HepG2 (cell line): ENCODE results near the gene SLC66A3. TPM values are rescaled to one million over a fixed set of nuclear protein-coding genes. Genes with fewer than 3 reads are reported as not detected.
A peak's percentile ranks its signal among the peaks of the same experiment; 100 is the strongest.

Experiments used
- ATAC-seq: fragments of 200-7000 bp; cut with Tn5 transposase; 3 replicates; pipeline ENCODE4 v1.9.1; 2020; ENCODE audit warnings: mild to moderate bottlenecking, moderate library complexity
- BruUV-seq: library from RNA; stranded (reverse); fragments of 400-500 nt; replicated peaks from 2 replicates; lab custom pipeline; 2021; lab: Mats Ljungman, UMichigan
- CTCF ChIA-PET: fragments of 300-600 bp; formaldehyde crosslinking; extraction: SDS; loops from one replicate; lab custom pipeline; 2021; ENCODE audit warnings: low total read pairs, inconsistent platforms, low intra/inter-chr PET ratio; lab: Yijun Ruan, JAX
- POLR2A ChIA-PET: fragments of 350-600 bp; sonication (Branson Sonifier 250); formaldehyde crosslinking; loops from one replicate; lab custom pipeline; 2020; ENCODE audit warnings: antibody characterized with exemption, inconsistent platforms; lab: Yijun Ruan, JAX
- DNase-seq: peaks from one replicate; pipeline ENCODE4 v3.0.0-alpha.2; 2015; ENCODE audit warnings: low spot score
- FAIRE-seq: peaks from 3 replicates; lab custom pipeline; 2011; peaks lifted over from hg19 to GRCh38; lab: Jason Lieb, UNC
- H2AFZ ChIP-seq: one replicate; pipeline ENCODE4 v1.6.1; 2011; ENCODE audit warnings: low read length, inconsistent platforms
- H3K27ac ChIP-seq: fragments of 300-600 bp; 3 replicates; pipeline ENCODE4 v1.8.0; 2011; ENCODE audit warnings: mixed run types, mild to moderate bottlenecking, mixed read lengths, low read length, inconsistent platforms; ENCODE audit not compliant: insufficient read depth; ENCODE audit errors: extremely low read length
- H3K27me3 ChIP-seq, 2 experiments: fragments of 200-600 bp in 1 of 2; 2 replicates in 1 of 2; 3 replicates in 1 of 2; pipeline versions ENCODE4 v1.6.0 to v1.8.0; 2011; ENCODE audit warnings: low read length in 2 of 2, mild to moderate bottlenecking in 2 of 2, moderate library complexity in 2 of 2, inconsistent platforms in 1 of 2; ENCODE audit not compliant: insufficient read depth in 2 of 2, control insufficient read depth in 1 of 2
- H3K36me3 ChIP-seq, 2 experiments: fragments of 200-600 bp in 1 of 2; replicated peaks in 1 of 2; 2 replicates in 1 of 2; 3 replicates in 1 of 2; pipeline versions ENCODE4 v1.5.1 to v1.8.0; 2011; ENCODE audit warnings: low read length in 2 of 2, inconsistent platforms in 1 of 2; ENCODE audit not compliant: insufficient read depth in 2 of 2, control insufficient read depth in 1 of 2
- H3K4me1 ChIP-seq: 2 replicates; pipeline ENCODE4 v1.5.1; 2012; ENCODE audit warnings: low read length, inconsistent platforms; ENCODE audit not compliant: insufficient read depth
- H3K4me2 ChIP-seq: 2 replicates; pipeline ENCODE4 v1.6.0; 2011; ENCODE audit warnings: low read depth, low read length, inconsistent platforms
- H3K4me3 ChIP-seq, 3 experiments: fragments of 200-600 bp in 1 of 3; sonication (generic), shearing (Covaris generic) in 1 of 3; replicated peaks in 1 of 3; 2 replicates each; pipeline ENCODE4 v1.5.1; 2011 to 2016; ENCODE audit warnings: low read length in 3 of 3, inconsistent platforms in 2 of 3, low read depth in 2 of 3, mild to moderate bottlenecking in 2 of 3, control low read depth in 1 of 3, mixed read lengths in 1 of 3; ENCODE audit not compliant: insufficient read depth in 1 of 3
- H3K79me2 ChIP-seq: one replicate; pipeline ENCODE4 v1.6.1; 2011; ENCODE audit warnings: low read length, inconsistent platforms; ENCODE audit not compliant: insufficient read depth
- H3K9ac ChIP-seq: 2 replicates; pipeline ENCODE4 v1.6.0; 2011; ENCODE audit warnings: mild to moderate bottlenecking, low read depth, low read length, inconsistent platforms; ENCODE audit not compliant: insufficient read depth
- H3K9me3 ChIP-seq: 2 replicates; pipeline ENCODE4 v1.5.1; 2012; ENCODE audit warnings: mild to moderate bottlenecking, low read length
- H4K20me1 ChIP-seq: 2 replicates; pipeline ENCODE4 v1.6.0; 2011; ENCODE audit warnings: inconsistent platforms, mild to moderate bottlenecking, low read length, moderate library complexity; ENCODE audit not compliant: insufficient read depth
- EEA1 ChIP-seq: sonication (generic); formaldehyde crosslinking; IDR thresholded peaks from 2 replicates; pipeline ENCODE4 v1.5.1; 2020; ENCODE audit warnings: mild to moderate bottlenecking, missing genetic modification reagents, borderline replicate concordance
- FOSL2 ChIP-seq: sonication (generic); formaldehyde crosslinking; IDR thresholded peaks from 2 replicates; pipeline ENCODE4 v1.4.0; 2020; ENCODE audit warnings: missing genetic modification reagents
- GTF3A ChIP-seq: sonication (generic); formaldehyde crosslinking; conservative IDR thresholded peaks from 2 replicates; pipeline ENCODE4 v1.4.0; 2020; ENCODE audit warnings: mild to moderate bottlenecking, missing genetic modification reagents
- IKZF4 ChIP-seq: sonication (generic); formaldehyde crosslinking; IDR thresholded peaks from 2 replicates; pipeline ENCODE4 v1.5.1; 2020; ENCODE audit warnings: borderline replicate concordance, mild to moderate bottlenecking, low read depth, missing genetic modification reagents; ENCODE audit errors: not compliant biosample characterization
- PHF8 ChIP-seq: sonication (generic); formaldehyde crosslinking; IDR thresholded peaks from 2 replicates; pipeline ENCODE4 v1.5.0; 2020; ENCODE audit warnings: missing genetic modification reagents
- RBM22 ChIP-seq: fragments of 200-400 bp; formaldehyde crosslinking; optimal IDR thresholded peaks from 2 replicates; pipeline ENCODE3; 2017; ENCODE audit warnings: mild to moderate bottlenecking, low read length, moderate library complexity
- SMYD3 ChIP-seq: sonication (generic); formaldehyde crosslinking; IDR thresholded peaks from 2 replicates; pipeline ENCODE4 v1.8.1; 2023; ENCODE audit warnings: mild to moderate bottlenecking, missing genetic modification reagents
- SOX13 ChIP-seq, 3 experiments: fragments of 450-650 bp in 1 of 3; sonication (generic) in 1 of 3; formaldehyde crosslinking in 1 of 3; IDR thresholded peaks in 2 of 3; conservative IDR thresholded peaks in 1 of 3; 2 replicates each; pipeline versions ENCODE4 v1.5.0 to v1.6.1; 2016 to 2020; ENCODE audit warnings: antibody characterized with exemption in 1 of 3, mild to moderate bottlenecking in 1 of 3, missing compliant biosample characterization in 1 of 3, missing genetic modification reagents in 1 of 3, moderate library complexity in 1 of 3
- SRSF1 ChIP-seq: fragments of 200-400 bp; formaldehyde crosslinking; optimal IDR thresholded peaks from 2 replicates; pipeline ENCODE3; 2017; ENCODE audit warnings: mild to moderate bottlenecking, low read depth, low read length, moderate library complexity
- TFAP4 ChIP-seq: sonication (generic); IDR thresholded peaks from 2 replicates; pipeline ENCODE4 v1.6.1; 2016; ENCODE audit warnings: low read depth, borderline replicate concordance
- ZBTB7A ChIP-seq: sonication (generic); formaldehyde crosslinking; IDR thresholded peaks from 2 replicates; pipeline ENCODE4 v1.8.0; 2022; ENCODE audit warnings: mild to moderate bottlenecking, missing genetic modification reagents
- ZNF281 ChIP-seq: sonication (generic); formaldehyde crosslinking; IDR thresholded peaks from 2 replicates; pipeline ENCODE4 v1.4.0; 2020; ENCODE audit warnings: missing genetic modification reagents, borderline replicate concordance
- ZNF44 ChIP-seq: sonication (generic); formaldehyde crosslinking; IDR thresholded peaks from 2 replicates; pipeline ENCODE4 v1.5.1; 2020; ENCODE audit warnings: mild to moderate bottlenecking, missing genetic modification reagents
- ZNF446 ChIP-seq: sonication (generic); formaldehyde crosslinking; IDR thresholded peaks from 2 replicates; pipeline ENCODE4 v1.5.0; 2020; ENCODE audit warnings: mild to moderate bottlenecking, missing genetic modification reagents
- ZNF615 ChIP-seq: sonication (generic); formaldehyde crosslinking; IDR thresholded peaks from 2 replicates; pipeline ENCODE4 v1.5.0; 2020; ENCODE audit warnings: mild to moderate bottlenecking, missing genetic modification reagents, borderline replicate concordance
- ZNF879 ChIP-seq: sonication (generic); formaldehyde crosslinking; IDR thresholded peaks from 2 replicates; pipeline ENCODE4 v1.8.1; 2023; ENCODE audit warnings: missing genetic modification reagents
- WGBS: methylation state at CpG from one replicate; pipeline ENCODE4 v1.1.6; 2017; ENCODE audit warnings: low lambda C conversion rate; 5-methylcytosine and 5-hydroxymethylcytosine counted together
- in situ Hi-C: cut with HindIII; loops from 2 replicates; pipeline ENCODE4 v1.10.0; 2017; ENCODE audit warnings: low pct_unique_long_range_greater_than_20kb; ENCODE audit not compliant: extremely low pct_ligation_motif_present
- intact Hi-C: fragments of 100-400 bp; cut with micrococcal nuclease; formaldehyde crosslinking; loops from one replicate; pipeline ENCODE4 v1.10.0; 2022; ENCODE audit not compliant: unreplicated experiment
- polyA plus RNA-seq, 8 experiments: library from polyadenylated mRNA; depleted of rRNA in 3 of 8; stranded (reverse) in 7 of 8; unstranded in 1 of 8; fragments of >200 nt; fragmentation: Illumina TruSeq in 4 of 8; extraction: Trizol in 4 of 8; gene quantifications; 2 replicates each; pipeline versions ENCODE4 v1.2.1 to v1.2.3, GENCODE V29; 2011 to 2016; ENCODE audit warnings: low read depth in 4 of 8, missing spikeins in 1 of 8, mixed read lengths in 1 of 8; ENCODE audit not compliant: insufficient read depth in 1 of 8
- total RNA-seq, 5 experiments: library from RNA; depleted of rRNA; stranded (reverse); fragments of >200 nt; fragmentation: Illumina TruSeq; extraction: Trizol; gene quantifications; 2 replicates each; pipeline ENCODE4 v1.2.3, GENCODE V29; 2016; ENCODE audit warnings: low read depth in 1 of 5
- TF ChIP-seq, protein P1 (sequence below): IDR thresholded peaks from 2 replicates; pipeline ENCODE4 v1.6.1; 2016; ENCODE audit warnings: missing compliant biosample characterization, missing genetic modification reagents, borderline replicate concordance

SLC66A3 gene
- total and polyA plus RNA-seq, 2 of the 13 experiments (the other 11 are each of a cell fraction or from before 2014, with no cell fraction given): 2.2 to 3.7 TPM

GRCh38 chr2:11187083-11187619 lies 31.9 kb downstream of the SLC66A3 start:
- Histone ChIP-seq H3K4me3 (no peak overlapping the region), H3K4me2 (no peak overlapping the region), H2AFZ (no peak overlapping the region), H3K9me3 (no peaks in the 10 kb centered on the region), H3K27me3 (no peaks in the 10 kb centered on the region), H3K36me3 (peaks cover 17 to 53% of the 10 kb centered on the region in 2 experiments), H3K79me2 (no peaks in the 10 kb centered on the region), H4K20me1 (no peaks in the 10 kb centered on the region), H3K27ac (no peak overlapping the region), H3K9ac (no peak overlapping the region), H3K4me1 (no peaks in the 10 kb centered on the region)
- TF ChIP-seq IKZF4 (no peak), ZNF615 (CRISPR knock-in tag) (no peak), SOX13 (IDR thresholded peaks at IDR 0.05) (no peak), SOX13 (CRISPR knock-in tag; conservative IDR thresholded peaks at IDR 0.05 in 1 of 2, IDR thresholded peaks at IDR 0.05 in 1 of 2) (no peak), ZNF44 (CRISPR knock-in tag) (no peak), EEA1 (CRISPR knock-in tag) (no peak), ZNF446 (CRISPR knock-in tag) (no peak), GTF3A (no peak), PHF8 (no peak), TFAP4 (no peak), ZNF281 (no peak), FOSL2 (peak; percentile 53), ZNF879 (CRISPR knock-in tag) (no peak), SRSF1 (no peak), SMYD3 (CRISPR knock-in tag) (no peak), RBM22 (peak; percentile 96), ZBTB7A (CRISPR knock-in tag) (no peak)
- TF ChIP-seq, protein P1, sequence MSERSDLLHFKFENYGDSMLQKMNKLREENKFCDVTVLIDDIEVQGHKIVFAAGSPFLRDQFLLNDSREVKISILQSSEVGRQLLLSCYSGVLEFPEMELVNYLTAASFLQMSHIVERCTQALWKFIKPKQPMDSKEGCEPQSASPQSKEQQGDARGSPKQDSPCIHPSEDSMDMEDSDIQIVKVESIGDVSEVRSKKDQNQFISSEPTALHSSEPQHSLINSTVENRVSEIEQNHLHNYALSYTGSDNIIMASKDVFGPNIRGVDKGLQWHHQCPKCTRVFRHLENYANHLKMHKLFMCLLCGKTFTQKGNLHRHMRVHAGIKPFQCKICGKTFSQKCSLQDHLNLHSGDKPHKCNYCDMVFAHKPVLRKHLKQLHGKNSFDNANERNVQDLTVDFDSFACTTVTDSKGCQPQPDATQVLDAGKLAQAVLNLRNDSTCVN: no peak
- ATAC-seq (peak; percentile 24; the same call in 2 of the 3 replicates), DNase-seq (no peak), FAIRE-seq (no peak)
- WGBS: 94% methylated on average over 7 of the region's 7 CpGs
- no TSS peak for BruUV-seq
- in situ Hi-C loops (no loop called here), intact Hi-C loops (no loop called here)
- ChIA-PET POLR2A (no interaction called here), CTCF (no interaction called here)
